ENCODE results near the gene OGDH.
"Not testable (repeated sequence)": the region's sequence is repeated elsewhere in the genome, so short reads cannot be mapped to it uniquely, and the experiment has no call there.

Gene OGDH

GRCh38 chr7:44667190-44667589 is 60.8 kb downstream of the OGDH start:
- no peak for DNase-seq (ENCODE audit: low read depth)

GRCh38 chr7:44671069-44671468 is 64.6 kb downstream of the OGDH start:
- no peak for DNase-seq (ENCODE audit: low read depth)

GRCh38 chr7:44673324-44673723 is 66.9 kb downstream of the OGDH start:
- DNase-seq (ENCODE audit: low read depth): no peak

- DNase-seq (ENCODE audit: low read depth): no peak
These were observed 67.3 kb downstream of the OGDH start for GRCh38 chr7:44673771-44674170.

GRCh38 chr7:44674381-44674780 is 68.0 kb downstream of the OGDH start:
- no peak for DNase-seq (ENCODE audit: low read depth)

- DNase-seq (ENCODE audit: low read depth): no peak
These were observed 70.3 kb downstream of the OGDH start for GRCh38 chr7:44676776-44677175.

- DNase-seq (ENCODE audit: low read depth): no peak
These were observed 71.7 kb downstream of the OGDH start for GRCh38 chr7:44678101-44678470.

GRCh38 chr7:44678471-44679179 is 72.2 kb downstream of the OGDH start:
- DNase-seq (ENCODE audit: low read depth): no peak

- DNase-seq (ENCODE audit: low read depth): no peak
These were observed 75.2 kb downstream of the OGDH start for GRCh38 chr7:44681645-44682044.

GRCh38 chr7:44685723-44686122 is 79.3 kb downstream of the OGDH start:
- DNase-seq (ENCODE audit: low read depth): no peak

- DNase-seq (ENCODE audit: low read depth): no peak
These were observed 83.0 kb downstream of the OGDH start for GRCh38 chr7:44689427-44689826.

- DNase-seq (ENCODE audit: low read depth): no peak
These were observed 87.3 kb downstream of the OGDH start for GRCh38 chr7:44693641-44694313.

GRCh38 chr7:44694326-44694725 is 87.9 kb downstream of the OGDH start:
- no peak for DNase-seq (ENCODE audit: low read depth)

GRCh38 chr7:44694766-44695165 is 88.3 kb downstream of the OGDH start:
- no peak for DNase-seq (ENCODE audit: low read depth)

- no peak for DNase-seq (ENCODE audit: low read depth)
These were observed 89.3 kb downstream of the OGDH start for GRCh38 chr7:44695756-44696155.

- DNase-seq (ENCODE audit: low read depth): no peak
These were observed 90.3 kb downstream of the OGDH start for GRCh38 chr7:44696728-44697127.

- no peak for DNase-seq (ENCODE audit: low read depth)
These were observed 91.0 kb downstream of the OGDH start for GRCh38 chr7:44697136-44698045.

- DNase-seq (ENCODE audit: low read depth): no peak
These were observed 91.7 kb downstream of the OGDH start for GRCh38 chr7:44698046-44698580.

- not testable (repeated sequence) for DNase-seq (ENCODE audit: low read depth)
These were observed 93.2 kb downstream of the OGDH start for GRCh38 chr7:44699598-44699997.

GRCh38 chr7:44700322-44700721 is 93.9 kb downstream of the OGDH start:
- DNase-seq (ENCODE audit: low read depth): no peak

- DNase-seq (ENCODE audit: low read depth): not testable (repeated sequence)
These were observed 97.0 kb downstream of the OGDH start for GRCh38 chr7:44703391-44703790.

- no peak for DNase-seq (ENCODE audit: low read depth)
These were observed 97.5 kb downstream of the OGDH start for GRCh38 chr7:44703921-44704320.

- no peak for DNase-seq (ENCODE audit: low read depth)
These were observed 99.0 kb downstream of the OGDH start for GRCh38 chr7:44705434-44705833.

Measured in activated T-helper 1 cell treated with Interleukin-2 at 50 U/mL for 16 hours (primary cell).